HepG2 (cell line): ENCODE measurements around the gene CENATAC. TPM values are rescaled to one million over a fixed set of nuclear protein-coding genes. Genes with fewer than 3 reads are reported as not detected.
A peak's percentile ranks its signal among the peaks of the same experiment; 100 is the strongest.

Experiments used
- ATF3 ChIP-seq: sonication (generic); formaldehyde crosslinking; IDR thresholded peaks from 2 replicates; pipeline ENCODE4 v1.4.0; 2020; ENCODE audit warnings: missing genetic modification reagents
- ETV5 ChIP-seq: IDR thresholded peaks from 2 replicates; pipeline ENCODE4 v1.6.1; 2018; ENCODE audit warnings: missing biosample characterization, missing genetic modification reagents, inconsistent platforms, borderline replicate concordance
- FIP1L1 ChIP-seq: fragments of 200-400 bp; formaldehyde crosslinking; IDR thresholded peaks from 2 replicates; pipeline ENCODE4 v1.6.1; 2018; ENCODE audit warnings: low read depth, mild to moderate bottlenecking, low read length, moderate library complexity, borderline replicate concordance; ENCODE audit not compliant: insufficient read depth
- GLMP ChIP-seq: sonication (generic); formaldehyde crosslinking; IDR thresholded peaks from 2 replicates; pipeline ENCODE4 v1.9.0; 2021; ENCODE audit warnings: missing genetic modification reagents, mild to moderate bottlenecking, borderline replicate concordance
- HMGXB4 ChIP-seq, 2 experiments: sonication (generic) in 1 of 2; formaldehyde crosslinking in 1 of 2; IDR thresholded peaks; 2 replicates each; pipeline versions ENCODE4 v1.4.0 to v1.6.1; 2018 to 2020; ENCODE audit warnings: missing genetic modification reagents in 2 of 2, borderline replicate concordance in 1 of 2, low read depth in 1 of 2, mild to moderate bottlenecking in 1 of 2, missing biosample characterization in 1 of 2
- KLF16 ChIP-seq, 2 experiments: sonication (generic) in 1 of 2; formaldehyde crosslinking in 1 of 2; IDR thresholded peaks; 2 replicates each; pipeline versions ENCODE4 v1.6.1 to v1.8.0; 2016 to 2023; ENCODE audit warnings: missing genetic modification reagents in 2 of 2, missing compliant biosample characterization in 1 of 2
- ONECUT2 ChIP-seq: sonication (generic); formaldehyde crosslinking; IDR thresholded peaks from 2 replicates; pipeline ENCODE4 v1.4.0; 2020; ENCODE audit warnings: missing genetic modification reagents
- PAF1 ChIP-seq: IDR thresholded peaks from 2 replicates; pipeline ENCODE4 v1.6.1; 2016; ENCODE audit warnings: missing genetic modification reagents, missing compliant biosample characterization
- SETDB1 ChIP-seq: sonication (generic); formaldehyde crosslinking; IDR thresholded peaks from 2 replicates; pipeline ENCODE4 v1.5.1; 2020; ENCODE audit warnings: missing genetic modification reagents, mild to moderate bottlenecking, borderline replicate concordance
- ZFY ChIP-seq: sonication (generic); formaldehyde crosslinking; IDR thresholded peaks from 2 replicates; pipeline ENCODE4 v1.4.0; 2020; ENCODE audit warnings: missing genetic modification reagents
- ZNF138 ChIP-seq: sonication (generic); formaldehyde crosslinking; IDR thresholded peaks from 2 replicates; pipeline ENCODE4 v1.5.0; 2020; ENCODE audit warnings: mild to moderate bottlenecking, low read depth, missing genetic modification reagents
- ZNF382 ChIP-seq: sonication (generic); formaldehyde crosslinking; IDR thresholded peaks from 2 replicates; pipeline ENCODE4 v1.5.0; 2020; ENCODE audit warnings: missing genetic modification reagents, mild to moderate bottlenecking, borderline replicate concordance
- ZNF512B ChIP-seq: sonication (generic); formaldehyde crosslinking; IDR thresholded peaks from 2 replicates; pipeline ENCODE4 v1.5.1; 2020; ENCODE audit warnings: missing genetic modification reagents, mild to moderate bottlenecking, borderline replicate concordance
- ZNF543 ChIP-seq: sonication (generic); formaldehyde crosslinking; IDR thresholded peaks from 2 replicates; pipeline ENCODE4 v1.4.0; 2020; ENCODE audit warnings: mild to moderate bottlenecking, missing genetic modification reagents
- ZNF549 ChIP-seq: sonication (generic); formaldehyde crosslinking; IDR thresholded peaks from 2 replicates; pipeline ENCODE4 v1.5.0; 2020; ENCODE audit warnings: missing genetic modification reagents
- ZNF746 ChIP-seq: sonication (generic); formaldehyde crosslinking; IDR thresholded peaks from 2 replicates; pipeline ENCODE4 v1.8.0; 2022; ENCODE audit warnings: mild to moderate bottlenecking, missing genetic modification reagents
- ZNF850 ChIP-seq: sonication (generic); formaldehyde crosslinking; conservative IDR thresholded peaks from 2 replicates; pipeline ENCODE4 v1.9.0; 2021; ENCODE audit warnings: mild to moderate bottlenecking, missing genetic modification reagents
- ZNF879 ChIP-seq: sonication (generic); formaldehyde crosslinking; IDR thresholded peaks from 2 replicates; pipeline ENCODE4 v1.8.1; 2023; ENCODE audit warnings: missing genetic modification reagents
- polyA plus RNA-seq, 8 experiments: library from polyadenylated mRNA; depleted of rRNA in 3 of 8; stranded (reverse) in 7 of 8; unstranded in 1 of 8; fragments of >200 nt; fragmentation: Illumina TruSeq in 4 of 8; extraction: Trizol in 4 of 8; gene quantifications; 2 replicates each; pipeline versions ENCODE4 v1.2.1 to v1.2.3, GENCODE V29; 2011 to 2016; ENCODE audit warnings: low read depth in 4 of 8, missing spikeins in 1 of 8, mixed read lengths in 1 of 8; ENCODE audit not compliant: insufficient read depth in 1 of 8
- total RNA-seq, 5 experiments: library from RNA; depleted of rRNA; stranded (reverse); fragments of >200 nt; fragmentation: Illumina TruSeq; extraction: Trizol; gene quantifications; 2 replicates each; pipeline ENCODE4 v1.2.3, GENCODE V29; 2016; ENCODE audit warnings: low read depth in 1 of 5
- TF ChIP-seq, protein P1 (sequence below): sonication (generic); formaldehyde crosslinking; conservative IDR thresholded peaks from 2 replicates; pipeline ENCODE4 v1.4.0; 2020; ENCODE audit warnings: mild to moderate bottlenecking, missing genetic modification reagents, moderate library complexity

The CENATAC gene
- total and polyA plus RNA-seq, 2 of the 13 experiments (the other 11 are each of a cell fraction or from before 2014, with no cell fraction given): 21.7 to 25.0 TPM

DNA sequence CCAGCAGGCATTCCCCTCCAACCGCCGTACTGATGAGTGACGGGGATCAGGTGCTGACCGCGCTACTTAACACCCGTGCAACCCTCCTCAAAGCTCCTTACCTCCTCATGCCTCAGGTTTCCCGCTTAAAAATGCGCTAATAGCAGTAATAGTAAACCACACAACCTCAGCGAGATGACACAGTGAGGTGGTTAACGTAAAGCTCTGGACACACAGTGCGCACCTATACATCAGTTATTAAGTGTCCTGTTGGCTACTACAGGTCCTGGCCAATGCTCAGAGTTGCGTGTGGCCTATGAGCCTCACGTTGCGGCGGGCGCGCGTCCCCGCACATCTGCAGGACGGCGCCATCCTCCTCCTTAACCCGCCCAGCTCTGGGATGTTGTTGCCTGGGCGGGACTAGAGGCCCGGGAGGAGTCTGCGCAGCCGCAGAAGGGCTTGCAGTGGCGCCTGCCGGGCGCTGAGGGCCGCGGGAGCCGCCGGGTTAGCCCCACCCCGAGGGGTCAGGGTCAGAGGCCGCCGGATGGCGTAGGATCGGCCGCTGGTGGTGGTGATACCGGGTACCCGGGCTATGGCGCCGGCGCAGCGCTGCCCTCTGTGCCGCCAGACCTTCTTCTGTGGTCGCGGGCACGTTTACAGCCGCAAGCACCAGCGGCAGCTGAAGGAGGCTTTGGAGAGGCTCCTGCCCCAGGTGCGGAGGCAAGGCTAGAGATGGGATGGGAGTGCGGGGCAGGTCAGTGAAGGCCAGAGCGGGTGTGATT, at the start of gene CENATAC (continued):
- TF ChIP-seq GLMP (no peak), PAF1 (CRISPR knock-in tag) (no peak), ONECUT2 (CRISPR knock-in tag) (no peak), FIP1L1 (no peak), ZNF543 (CRISPR knock-in tag) (no peak), ZNF138 (no peak), KLF16 (CRISPR knock-in tag; IDR thresholded peaks at IDR 0.05) (peak in 1 of 2 experiments; percentile 80; a peak in 2 of 4 replicates), ZNF850 (0 out of 2 replicates have a peak, but pooled peaks have one; percentile 45), ZNF746 (CRISPR knock-in tag) (no peak), ZNF512B (CRISPR knock-in tag) (no peak), ZNF549 (no peak), ZNF382 (CRISPR knock-in tag) (no peak), ZFY (CRISPR knock-in tag) (peak; percentile 97), HMGXB4 (CRISPR knock-in tag; IDR thresholded peaks at IDR 0.05; ENCODE audit: borderline replicate concordance in 1 of 2, low read depth in 1 of 2) (peak; percentile 53 to 76), ETV5 (CRISPR knock-in tag) (peak; percentile 49; the same call in 1 of the 2 replicates), SETDB1 (CRISPR knock-in tag) (no peak), ATF3 (CRISPR knock-in tag) (peak; percentile 15; the same call in 1 of the 2 replicates), ZNF879 (CRISPR knock-in tag) (0 out of 2 replicates have a peak, but pooled peaks have one; percentile 75)
- TF ChIP-seq, protein P1, sequence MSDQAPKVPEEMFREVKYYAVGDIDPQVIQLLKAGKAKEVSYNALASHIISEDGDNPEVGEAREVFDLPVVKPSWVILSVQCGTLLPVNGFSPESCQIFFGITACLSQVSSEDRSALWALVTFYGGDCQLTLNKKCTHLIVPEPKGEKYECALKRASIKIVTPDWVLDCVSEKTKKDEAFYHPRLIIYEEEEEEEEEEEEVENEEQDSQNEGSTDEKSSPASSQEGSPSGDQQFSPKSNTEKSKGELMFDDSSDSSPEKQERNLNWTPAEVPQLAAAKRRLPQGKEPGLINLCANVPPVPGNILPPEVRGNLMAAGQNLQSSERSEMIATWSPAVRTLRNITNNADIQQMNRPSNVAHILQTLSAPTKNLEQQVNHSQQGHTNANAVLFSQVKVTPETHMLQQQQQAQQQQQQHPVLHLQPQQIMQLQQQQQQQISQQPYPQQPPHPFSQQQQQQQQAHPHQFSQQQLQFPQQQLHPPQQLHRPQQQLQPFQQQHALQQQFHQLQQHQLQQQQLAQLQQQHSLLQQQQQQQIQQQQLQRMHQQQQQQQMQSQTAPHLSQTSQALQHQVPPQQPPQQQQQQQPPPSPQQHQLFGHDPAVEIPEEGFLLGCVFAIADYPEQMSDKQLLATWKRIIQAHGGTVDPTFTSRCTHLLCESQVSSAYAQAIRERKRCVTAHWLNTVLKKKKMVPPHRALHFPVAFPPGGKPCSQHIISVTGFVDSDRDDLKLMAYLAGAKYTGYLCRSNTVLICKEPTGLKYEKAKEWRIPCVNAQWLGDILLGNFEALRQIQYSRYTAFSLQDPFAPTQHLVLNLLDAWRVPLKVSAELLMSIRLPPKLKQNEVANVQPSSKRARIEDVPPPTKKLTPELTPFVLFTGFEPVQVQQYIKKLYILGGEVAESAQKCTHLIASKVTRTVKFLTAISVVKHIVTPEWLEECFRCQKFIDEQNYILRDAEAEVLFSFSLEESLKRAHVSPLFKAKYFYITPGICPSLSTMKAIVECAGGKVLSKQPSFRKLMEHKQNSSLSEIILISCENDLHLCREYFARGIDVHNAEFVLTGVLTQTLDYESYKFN (CRISPR knock-in tag): peak; percentile 38
